DMS53 treated with DMSO at 0.1 percent for 48 hours (cell line): Measurements from ENCODE around the gene GJD3.

Source experiments
- DNase-seq: peaks from one replicate; lab custom pipeline; 2025; ENCODE audit not compliant: unreplicated experiment; lab: John Stamatoyannopoulos, UW

GJD3 gene

DNA sequence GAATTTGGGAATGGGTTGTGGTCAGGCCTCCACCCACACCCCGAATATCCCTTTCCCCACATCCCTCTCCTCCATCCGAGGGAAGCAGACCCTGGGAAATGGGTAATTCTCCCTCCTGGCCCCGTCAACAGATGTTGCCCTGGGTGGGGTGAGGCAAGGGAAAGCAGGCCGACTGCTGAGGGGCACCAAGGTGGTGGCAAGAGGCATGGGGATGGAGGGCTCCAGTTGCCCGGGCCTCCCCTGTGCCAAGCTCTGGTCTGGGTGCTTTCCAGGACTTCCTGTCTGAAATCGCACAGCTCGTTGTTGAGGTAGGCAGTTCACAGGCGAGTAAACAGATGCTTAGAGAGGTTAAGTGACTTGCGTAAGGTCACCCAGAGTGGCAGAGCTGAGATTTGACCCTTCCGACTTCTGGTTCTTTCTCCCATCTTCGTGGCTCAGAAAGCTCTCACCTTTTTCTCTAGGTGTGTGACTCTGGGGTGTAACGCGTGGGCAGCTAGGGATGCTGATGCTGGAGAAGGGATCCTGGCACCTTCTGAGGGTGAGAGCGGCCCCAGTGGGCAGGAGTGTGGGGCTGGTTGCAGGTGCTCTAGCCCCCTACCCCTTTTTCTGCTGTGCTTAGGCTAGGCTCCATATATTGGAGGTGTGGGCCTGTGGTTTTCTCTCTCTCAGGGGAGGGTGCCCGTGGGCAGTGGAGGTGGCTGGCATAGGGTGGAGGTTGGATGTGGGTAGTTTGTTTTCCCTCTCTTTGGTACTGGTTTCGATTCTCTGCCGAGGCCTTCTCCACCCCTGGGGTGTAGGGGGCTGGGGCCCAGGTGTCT is 38.3 kb downstream of the GJD3 start:
- no peak for DNase-seq

DNA sequence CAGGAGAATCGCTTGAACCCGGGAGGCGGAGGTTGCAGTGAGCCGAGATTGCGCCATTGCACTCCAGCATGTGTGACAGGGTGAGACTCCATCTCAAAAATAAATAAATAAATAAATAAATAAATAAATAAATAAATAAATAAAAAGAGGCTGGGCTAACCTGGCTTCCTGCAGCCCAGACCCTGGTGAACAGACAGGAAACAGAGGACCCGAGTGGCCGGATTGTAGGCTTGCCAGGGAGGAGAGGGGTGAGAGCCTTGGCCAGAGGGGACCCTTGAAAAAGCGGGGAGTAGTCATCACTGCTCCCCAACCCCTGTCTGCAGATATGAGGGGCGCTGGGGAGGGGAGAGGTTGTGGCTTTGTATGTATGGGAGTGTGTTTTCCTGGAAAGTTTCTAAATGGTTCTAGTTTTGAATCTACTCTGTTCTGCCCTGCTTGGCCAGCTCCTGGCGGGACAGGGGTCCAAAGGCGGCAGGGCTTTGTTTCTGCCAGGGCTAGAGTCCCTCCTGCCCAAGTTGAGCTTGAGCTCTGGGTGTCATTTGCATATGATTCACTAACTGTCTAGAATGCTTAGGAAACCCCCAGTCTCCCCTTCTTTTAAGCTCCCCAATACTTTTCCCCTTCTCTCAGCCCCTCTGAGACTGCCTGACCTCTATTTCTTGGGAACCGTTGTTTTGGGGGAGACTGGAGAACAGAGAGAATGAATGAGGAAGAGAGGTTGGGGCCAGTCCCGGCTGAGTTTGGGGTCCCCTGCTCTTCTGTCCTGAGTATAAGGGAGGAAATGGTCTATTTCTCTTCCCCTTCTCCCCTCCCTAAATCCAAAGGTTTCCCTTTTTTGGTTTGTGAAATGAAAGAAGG is 39.2 kb downstream of the GJD3 start:
- no peak for DNase-seq

DNA sequence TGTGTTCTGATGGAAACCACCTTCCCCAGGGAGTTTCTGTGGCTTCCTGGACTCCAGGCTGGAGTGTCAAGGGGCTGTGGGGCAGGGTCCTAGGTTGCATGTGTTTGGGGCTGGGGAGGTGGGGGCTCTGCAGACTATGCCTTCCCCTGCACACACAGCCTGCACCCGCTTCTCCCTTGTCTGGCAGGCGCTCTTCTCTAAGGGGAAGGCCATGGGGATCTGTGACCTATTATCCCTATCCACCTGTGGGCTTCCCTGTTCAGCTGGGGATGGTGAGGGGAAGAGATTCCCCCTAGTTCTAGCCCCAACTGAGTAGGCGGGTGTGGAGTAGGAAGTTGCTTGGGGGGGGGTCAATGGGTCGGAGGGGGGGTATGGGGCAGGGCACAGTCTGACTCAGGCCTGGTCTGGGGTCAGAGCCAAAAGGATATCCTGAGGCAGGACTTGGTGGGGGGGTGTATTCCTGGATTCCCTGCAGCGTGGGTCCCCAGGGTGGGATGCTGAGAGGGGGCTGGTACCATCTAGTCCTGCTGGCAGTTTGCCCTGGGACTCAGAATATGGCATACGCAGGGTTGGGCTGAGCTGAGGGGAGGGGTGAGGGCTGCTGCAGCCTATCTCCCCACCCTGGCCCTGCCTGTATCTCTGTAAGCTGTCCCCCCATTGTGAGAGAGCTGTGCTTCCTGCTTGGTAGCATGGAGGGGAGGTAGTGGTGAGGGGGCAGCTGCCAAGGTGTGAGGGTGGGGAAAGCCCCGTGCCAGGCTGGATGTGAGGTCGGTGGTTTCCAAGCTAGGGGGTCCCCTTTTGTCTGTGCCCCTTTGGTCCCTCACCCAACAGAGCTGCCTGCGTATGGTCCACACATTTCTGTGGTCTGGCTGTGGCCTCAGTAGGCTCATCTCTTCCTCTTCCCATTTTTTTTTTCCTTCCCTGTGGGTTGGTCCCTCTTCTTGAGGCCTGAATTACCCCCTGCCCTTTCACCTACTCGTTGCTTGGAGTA is 40.9 kb downstream of the GJD3 start:
- DNase-seq = no peak

DNA sequence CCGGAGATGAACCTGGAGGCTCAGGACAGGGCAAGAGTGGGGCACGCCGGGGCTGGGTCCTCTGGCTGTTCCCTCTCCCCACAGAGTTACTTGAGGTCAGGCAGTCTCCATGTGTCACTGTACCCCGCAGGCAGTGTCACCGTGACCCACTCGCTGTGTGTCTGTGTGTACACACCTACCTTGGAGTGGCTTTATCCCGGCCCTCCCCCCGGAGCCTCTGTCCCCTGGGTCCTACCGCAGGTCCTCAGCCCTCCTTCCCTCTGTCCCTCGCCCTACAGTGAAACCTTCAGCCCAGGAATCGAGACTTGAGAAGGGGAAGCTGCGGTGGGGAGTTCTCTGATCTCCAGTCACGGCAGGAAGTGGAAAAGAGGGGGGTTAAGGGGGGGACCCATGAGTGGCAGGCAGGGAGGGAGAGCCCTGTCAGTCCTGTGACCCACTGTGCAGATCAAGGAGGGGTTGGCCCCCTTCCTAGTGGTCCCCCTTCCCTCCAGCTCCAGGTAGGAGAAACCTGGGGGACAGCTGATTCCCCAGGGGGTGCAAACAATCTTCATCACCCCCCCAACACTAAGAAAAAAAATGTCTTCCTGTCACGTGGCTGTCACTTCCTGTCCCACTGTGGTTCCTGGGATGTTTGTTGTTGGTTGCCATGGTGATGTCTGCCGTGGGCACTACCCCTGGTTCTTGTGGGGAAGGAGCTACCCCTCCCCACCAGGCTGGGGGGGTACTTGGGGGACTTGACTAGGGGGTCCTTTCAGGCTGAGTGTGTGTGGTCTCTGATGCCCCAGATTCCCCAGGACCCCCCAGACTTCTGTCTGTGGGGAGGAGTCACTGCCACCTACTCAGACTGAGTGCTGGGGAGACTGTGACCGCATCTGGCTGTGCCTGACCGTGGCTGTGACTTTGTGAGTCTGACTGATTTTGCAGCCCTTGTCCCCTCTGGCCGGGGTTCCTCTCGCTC is 41.9 kb downstream of the GJD3 start:
- DNase-seq = no peak

DNA sequence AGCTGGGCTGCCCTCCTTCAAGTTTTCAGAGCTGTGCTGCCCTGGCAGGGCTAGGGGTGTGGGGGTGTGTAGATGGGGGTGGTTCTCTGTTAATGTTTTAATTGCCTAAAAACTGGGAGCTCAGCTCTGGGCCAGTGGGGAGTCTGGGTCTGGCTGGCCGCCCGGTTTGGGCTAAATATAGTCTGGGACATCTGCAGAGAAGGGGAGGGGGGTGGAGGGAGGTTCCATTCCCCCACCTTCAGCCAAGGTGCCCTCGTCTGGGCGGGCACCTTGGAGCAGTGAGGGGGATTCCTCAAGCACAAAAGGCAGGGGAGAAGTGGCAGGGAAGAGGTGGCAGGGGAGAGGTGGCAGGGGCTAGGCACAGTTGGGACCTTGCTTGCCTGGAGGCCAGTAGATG is 42.6 kb downstream of the GJD3 start:
- DNase-seq = no peak

DNA sequence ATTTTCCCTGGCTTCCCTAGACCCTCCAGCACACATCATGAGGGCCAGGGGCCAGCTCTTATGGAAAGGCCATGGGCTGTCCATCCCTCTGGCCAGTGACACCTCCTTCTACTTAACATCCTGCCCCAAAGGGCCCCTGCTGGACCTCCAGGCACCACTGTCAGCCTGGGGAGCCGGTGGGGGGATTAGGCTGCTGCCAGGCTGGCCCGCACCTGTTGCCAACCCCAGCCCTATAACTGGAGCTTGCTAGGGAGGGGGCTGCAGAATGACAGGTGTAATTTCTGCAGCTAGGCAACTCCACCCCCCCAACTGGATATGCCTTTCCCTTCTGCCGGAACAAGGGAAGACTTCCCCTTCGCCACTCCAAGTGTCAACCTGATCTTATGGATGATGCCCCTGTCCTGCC is 43.0 kb downstream of the GJD3 start:
- no peak for DNase-seq

DNA sequence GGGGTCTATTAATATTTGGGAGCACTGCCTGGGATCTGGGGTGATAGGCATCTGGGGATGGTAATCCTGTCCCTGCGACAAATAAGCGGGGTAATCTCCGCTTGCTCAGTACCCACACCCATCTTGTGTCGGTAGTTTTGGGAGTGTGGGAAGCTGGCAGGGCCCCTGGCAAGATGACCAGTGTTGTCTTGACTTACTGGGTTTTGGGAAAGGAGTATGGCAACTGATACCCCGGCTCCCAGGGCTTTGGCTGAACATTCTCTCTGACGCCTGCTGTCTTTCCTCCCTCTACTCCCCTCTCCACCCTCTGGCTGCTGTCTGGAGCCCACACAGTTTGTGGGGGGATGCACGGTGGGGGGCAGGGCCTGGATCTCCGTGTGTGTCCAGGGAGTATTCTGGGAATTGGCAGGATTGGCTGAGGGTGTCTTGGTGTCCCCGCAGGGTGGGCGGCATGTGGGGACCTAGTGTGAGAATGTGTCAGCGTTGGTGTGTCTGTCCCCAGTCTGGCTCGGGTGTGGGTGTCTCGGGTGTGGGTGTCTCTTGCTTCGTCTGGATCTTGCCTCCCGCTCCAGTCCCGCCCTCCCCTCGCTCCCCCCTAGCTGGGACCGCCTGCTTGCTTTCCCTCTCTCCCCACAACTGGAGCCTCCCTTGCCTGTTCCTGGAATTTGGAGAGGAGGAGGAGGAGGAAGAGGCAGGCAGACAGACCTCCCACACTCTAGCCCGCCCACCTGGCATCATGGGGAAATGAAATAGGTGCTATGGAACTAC is 43.6 kb downstream of the GJD3 start:
- no peak for DNase-seq

DNA sequence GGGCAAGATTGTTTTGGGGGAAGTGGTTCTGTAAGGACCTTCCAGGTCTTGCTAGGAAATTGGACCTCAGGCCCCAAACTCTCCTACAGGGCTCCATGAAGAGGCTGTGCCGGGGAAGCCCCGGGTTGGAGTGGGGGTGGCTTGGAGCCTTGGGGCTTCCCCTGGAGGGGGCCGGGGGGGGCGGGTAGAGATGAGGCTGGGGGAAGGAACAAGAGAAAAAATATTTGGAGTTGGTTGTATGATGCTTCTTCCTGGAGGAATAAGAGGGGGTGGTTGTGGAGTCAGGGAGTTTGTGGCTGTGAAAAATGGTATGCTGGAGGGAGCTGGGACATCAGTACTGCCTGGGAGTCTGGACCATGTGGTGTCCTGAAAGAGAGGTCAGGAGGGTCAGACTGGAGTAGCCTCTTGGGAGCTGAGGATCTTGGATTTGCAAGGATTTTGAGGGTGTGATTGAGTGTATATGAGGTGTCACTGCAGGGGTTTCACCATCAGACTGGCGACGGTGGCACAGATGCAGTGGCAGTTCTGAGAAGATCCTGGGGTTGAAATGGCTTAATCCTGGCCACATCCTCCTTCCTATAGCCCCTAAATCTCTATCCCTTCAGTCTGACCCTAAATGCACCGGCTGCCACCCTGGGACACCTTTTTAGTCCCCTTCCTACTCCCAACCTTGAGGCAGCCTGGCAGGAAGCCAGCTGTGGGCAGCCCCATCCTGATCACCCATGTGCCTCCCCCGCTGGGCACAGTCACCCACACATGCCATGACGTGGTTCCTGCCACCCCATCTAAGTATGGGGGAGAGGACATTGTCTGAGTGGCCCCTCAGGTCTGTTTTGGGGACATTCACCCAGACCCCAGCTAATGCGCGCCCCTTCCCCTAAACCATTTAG is 44.6 kb downstream of the GJD3 start:
- DNase-seq = no peak

DNA sequence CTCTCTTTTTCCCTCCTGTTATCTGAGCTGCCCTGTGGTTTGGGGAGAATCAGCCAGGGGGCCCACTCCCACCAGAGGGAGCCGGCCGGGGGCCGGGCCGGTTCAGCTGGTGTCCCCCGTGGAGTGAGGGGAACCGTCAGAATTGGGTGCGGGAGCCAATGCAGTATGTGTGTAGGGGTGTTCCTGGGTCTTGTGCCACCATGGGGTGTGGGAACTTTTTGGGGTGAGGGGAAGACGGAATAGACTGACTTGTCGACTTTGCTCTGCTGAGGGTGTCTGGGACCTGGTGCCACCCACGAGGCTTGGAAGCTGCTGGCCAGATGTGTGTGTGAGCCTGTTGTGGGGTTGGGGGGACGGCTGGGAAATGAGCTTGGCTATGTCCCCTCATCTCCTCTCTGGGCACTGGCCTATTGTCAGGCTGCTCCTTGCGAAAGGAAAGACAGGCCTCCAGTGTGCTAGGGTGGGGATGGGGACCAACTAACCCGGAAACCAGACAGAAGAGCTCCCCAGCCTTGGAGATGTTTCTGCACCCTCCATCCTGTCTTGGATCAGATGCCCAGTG is 45.6 kb downstream of the GJD3 start:
- DNase-seq = no peak

DNA sequence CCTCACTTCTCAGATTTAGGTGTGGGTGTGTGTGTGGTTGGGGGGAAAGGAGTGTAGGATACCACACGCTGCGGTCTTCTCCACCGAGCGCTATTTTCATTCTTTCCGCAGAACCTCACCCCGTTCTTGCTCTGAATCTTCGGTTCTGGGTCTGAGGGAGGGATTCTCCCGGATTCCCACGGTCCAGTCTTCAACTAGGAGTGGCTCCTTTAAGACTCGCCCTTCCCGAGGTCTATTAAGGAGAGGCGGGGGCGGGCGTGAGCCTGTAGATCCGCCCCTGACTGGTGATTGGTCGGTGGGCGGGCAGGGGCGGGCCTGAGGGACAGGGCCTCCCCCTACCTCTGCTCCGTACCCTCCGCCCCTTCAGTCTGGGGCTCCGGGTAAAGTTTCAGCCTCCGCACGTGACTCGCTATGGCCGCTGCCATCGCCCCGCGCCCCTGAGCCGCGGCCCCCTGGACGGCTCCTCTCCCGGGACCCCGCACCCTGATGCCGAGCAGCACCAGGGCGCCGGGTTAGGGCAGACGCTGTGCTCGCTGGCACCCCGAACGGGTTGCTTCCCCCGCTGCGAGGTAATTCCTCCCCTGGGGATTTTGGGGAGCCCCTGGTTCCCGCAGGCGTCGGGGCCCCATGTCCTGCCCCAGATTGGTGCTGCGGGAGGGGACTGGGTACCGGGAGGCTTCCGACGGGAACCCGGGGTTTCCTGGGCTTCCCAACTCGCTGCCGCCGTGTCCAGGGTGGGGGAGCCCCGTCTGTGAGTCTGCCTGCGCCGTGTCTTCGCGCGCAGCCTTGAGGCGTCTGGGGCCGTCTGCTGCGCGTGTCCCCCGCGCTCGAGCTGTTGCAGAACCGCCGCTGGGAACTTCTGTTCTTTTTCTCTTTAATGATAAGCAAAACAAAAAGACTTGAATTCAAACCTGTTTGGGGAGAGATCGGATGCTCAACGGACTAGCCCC is 46.4 kb downstream of the GJD3 start:
- peak; percentile 79 for DNase-seq

DNA sequence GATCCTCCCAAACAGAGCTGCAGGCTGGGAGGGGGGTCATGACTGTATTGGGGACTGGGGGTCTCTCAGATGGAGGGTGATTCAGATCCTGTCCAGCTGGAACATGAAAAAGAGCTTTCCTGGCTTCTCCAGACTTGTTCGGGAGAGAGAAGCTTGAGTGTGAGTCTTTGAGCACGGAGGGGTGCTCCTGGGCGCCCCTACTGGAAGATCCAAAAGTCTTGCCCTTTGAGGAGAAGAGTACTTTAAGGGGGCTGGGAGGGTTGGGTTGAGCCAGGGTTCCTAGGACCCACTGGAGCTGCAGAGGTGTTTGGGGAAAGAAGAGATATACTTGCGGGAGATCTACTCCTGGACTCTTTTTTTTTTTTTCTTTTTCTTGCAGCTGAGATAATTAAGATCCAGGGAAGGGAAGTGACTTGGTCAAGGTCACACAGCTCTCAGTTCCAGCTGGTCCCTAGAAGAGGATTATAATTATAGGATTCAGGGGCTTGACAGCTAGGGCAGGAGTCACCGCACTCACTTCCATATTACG is 47.1 kb downstream of the GJD3 start:
- peak; percentile 17 for DNase-seq

DNA sequence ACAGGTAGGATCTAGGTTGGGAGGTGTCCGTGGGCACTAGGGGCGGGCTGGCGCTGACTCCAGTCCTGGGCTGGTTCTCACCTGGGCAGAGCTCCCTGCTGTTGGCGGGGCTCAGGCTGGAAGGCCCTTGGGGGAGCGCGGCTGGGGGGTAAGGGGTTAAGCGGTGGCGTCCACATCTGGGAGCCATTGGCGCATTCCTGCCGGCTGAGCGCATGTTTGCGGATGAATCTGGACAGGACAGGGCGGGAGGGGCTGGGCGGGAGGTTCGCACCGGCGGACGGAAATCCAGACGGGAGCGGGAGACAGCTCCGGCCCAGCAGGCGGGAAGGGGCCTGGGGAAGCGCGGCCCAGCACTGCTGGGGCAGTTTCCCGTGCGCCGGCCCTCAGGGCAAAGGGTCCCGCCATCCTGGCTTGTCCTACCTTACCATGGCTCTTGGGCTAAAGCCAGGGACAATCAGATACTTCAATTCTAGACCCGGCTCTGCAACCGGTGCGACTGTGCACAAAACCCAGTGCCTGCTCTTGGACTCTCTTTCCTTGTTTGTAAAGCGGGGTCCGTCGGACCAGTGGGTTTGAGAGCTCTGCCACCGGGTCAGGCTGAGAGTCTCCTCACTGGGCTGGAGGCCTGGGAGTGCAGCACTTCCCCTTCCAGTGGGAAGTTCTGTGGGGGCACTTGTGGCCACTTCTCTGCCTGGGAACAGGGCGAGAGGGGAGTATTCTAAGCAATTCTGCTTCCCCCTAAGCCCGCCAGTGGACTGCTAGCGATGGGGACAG is 47.8 kb downstream of the GJD3 start:
- DNase-seq = peak; percentile 18

DNA sequence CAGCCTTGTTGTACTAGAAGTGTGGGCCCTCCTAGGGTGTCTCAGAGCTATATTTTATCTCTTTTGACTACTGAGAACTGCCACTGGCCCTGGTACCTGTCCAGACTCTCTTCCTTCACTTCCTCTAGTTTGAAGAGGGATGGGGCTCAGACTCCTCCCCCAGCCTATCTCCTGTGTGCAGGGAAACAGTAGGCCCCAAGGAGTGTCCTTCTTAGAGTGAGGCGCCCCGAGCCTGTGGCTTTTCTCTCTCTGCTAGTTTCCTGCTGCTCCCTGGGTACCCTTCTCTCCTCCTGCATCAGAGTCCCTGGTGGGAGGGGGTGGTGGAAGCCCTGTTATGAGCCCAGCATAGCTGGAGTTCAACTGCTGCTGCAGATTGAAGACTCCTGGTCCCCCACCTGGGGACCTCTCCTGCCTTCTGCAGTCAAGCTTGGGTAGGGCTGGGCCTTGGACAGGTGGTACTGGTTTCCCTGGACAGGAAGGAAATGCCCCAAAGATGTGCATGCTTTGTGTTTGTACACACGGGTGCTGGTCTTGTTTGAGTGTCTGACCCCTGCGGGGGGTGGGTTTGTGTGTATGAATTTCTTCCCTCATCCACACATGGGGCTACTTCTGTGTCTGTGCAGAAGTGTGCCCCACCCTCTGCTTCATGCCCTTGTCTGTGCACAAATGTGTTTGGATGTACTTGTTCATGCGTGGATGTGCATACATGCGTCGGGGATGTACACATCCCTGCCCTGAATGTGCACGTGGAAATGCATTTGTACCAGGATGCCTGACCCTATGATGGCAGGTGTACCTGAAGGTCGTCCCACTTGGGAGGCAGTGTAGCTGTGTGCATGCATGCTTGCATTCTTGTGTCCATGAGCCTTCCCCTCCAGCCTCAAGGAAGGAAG is 48.6 kb downstream of the GJD3 start:
- DNase-seq = no peak

DNA sequence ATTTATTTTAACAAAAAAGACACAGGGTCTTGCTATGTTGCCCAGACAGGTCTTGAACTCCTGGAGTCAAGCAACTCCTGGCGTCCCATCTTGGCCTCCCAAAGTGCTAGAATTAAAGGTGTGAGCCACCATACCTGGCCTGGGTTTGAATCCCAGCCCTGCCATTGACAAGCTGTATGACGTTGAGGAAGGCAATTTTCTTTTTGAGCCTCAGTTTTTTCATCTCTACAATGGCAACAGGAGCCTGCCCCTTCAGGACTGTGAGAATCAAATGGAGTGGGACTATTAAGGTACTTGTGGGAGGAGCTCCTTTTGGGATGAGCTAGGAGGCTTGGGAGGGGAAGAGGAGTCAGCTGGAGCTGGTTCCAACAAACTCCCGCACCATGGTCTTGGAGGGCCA is 49.3 kb downstream of the GJD3 start:
- DNase-seq = no peak

DNA sequence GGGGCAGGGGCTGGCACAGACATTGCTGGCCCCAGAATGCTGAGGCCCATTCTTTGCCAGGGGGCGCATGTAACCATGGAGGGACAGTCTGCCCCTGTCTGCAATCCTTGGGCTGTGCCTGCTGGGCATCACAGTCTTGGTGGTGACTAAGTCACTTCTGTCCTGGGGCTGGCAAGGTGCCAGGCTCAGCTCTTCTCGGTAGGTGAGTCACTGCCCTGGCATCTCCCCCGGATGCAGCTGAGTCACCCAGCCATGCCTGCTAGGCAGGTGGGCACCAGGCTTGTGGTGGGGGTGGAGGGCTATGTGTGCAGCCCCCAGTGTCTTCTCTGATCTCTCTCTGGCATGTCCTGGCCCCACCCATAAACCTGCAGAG is 50.0 kb downstream of the GJD3 start:
- peak; percentile 86 for DNase-seq
